A172 (cell line): ENCODE measurements around the gene CDX2. TPM values are rescaled to one million over a fixed set of nuclear protein-coding genes. Genes with fewer than 3 reads are reported as not detected.
"Not testable (repeated sequence)": the region's sequence is repeated elsewhere in the genome, so short reads cannot be mapped to it uniquely, and the experiment has no call there.

Source experiments
- DNase-seq: peaks from one replicate; pipeline ENCODE4 v3.0.0-alpha.2; 2015; ENCODE audit warnings: low spot score
- total RNA-seq: library from RNA; depleted of rRNA; stranded (reverse); fragments of >200 nt; shearing (Covaris generic); gene quantifications from 2 replicates; pipeline ENCODE4 v1.2.3, GENCODE V29; 2014; rRNA removed

The CDX2 gene
- not detected in 2 replicates for total RNA-seq

DNA sequence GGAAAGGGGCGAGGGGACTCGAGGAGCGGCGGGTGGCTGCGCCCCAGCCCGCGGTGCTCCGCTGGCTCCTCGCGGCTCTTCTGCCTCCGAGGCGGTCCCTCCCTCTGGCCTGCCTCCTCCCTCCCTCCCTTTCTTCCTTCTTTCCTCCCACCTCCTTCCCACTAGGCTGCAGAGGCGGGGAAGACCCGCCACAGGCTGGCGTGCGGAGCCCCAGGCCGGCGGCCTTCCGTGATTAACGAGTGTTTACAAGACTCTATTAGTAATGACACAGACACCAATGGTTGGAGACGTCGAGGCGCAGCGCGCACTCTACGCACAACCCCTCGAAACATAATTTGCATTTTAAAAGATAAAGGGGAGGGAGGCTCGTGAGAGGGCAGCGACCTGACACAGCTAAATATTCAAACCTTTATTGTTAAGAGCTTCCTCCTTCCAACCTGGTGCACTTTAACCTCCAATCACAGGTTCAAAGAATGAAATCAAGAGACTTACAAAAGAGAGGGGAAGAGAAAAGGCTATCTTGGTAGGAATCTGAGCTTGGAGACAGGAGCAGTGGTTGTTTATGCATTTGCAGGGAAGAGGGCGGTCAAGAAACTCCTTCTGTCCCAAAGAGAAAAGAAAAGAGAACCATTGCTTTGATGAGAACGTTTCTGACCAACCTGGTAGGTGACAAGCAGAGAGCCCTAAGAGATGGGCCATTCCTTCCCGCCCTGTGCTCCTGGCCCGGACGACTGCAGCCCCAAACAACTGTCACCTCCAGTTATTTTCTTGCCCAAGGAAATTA lies at the start of gene CDX2:
TSS of gene CDX2 (minus strand) at position 234 of the 784 bp plus-strand sequence. CDS start 309 bp downstream, outside the sequence.
- no peak for DNase-seq

DNA sequence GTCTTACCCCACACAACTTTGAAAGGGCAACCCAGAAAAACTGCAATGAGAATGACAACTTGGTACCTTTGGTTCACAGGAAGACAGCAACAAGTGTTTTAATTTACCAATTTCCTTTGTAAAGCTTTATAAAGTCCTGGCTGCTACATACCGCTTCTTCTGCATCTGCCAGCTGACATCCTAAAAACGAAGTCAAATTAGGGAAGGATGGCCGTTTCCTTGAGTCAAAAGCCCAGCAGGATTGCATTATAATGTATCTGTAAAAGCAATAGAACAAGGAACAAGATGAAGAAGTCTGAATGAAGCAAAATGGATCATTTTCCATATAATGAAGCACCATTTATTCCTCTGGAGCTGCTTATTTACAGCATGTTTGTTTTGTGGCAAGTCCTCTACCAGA lies 45.2 kb upstream of the CDX2 start:
- no peak for DNase-seq

GRCh38 chr13:28013482-28013881 lies 44.4 kb upstream of the CDX2 start:
- no peak for DNase-seq

DNA sequence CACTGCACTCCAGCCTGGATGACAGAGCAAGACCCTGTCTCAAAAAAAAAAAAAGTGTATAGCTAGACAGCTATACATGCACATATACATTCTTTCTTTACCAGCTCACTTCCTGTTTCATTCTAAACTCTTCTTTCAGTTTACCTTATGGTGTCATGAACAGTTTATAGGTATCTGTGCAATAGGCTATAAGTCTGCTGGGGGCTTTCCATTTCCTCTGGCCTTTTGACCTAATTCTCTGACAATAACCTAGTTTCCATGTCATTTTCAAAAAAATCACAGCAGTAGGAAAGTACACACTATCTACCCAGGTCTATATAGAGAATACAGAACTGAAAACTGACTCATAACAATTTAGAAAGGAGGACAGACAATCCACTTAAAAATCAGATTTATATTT lies 43.8 kb upstream of the CDX2 start:
- no peak for DNase-seq

- DNase-seq, result no peak
These were observed 43.3 kb upstream of the CDX2 start for GRCh38 chr13:28012383-28012782.

GRCh38 chr13:28010046-28010445 lies 40.9 kb upstream of the CDX2 start:
- no peak for DNase-seq

DNA sequence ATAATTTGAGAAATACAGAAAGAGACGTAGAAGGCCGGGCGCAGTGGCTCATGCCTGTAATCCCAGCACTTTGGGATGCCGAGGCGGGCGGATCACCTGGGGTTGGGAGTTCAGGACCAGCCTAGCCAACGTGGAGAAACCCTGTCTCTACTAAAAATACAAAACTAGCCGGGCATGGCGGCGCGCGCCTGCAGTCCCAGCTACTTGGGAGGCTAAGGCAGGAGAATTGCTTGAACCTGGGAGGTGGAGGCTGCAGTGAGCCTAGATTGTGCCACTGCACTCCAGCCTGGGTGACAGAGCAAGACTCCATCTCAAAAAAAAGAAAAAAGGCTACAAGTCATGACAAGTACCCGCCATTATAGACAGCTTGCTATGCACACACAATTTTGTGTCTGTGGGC lies 35.9 kb upstream of the CDX2 start:
- not testable (repeated sequence) for DNase-seq

GRCh38 chr13:28002886-28003698 lies 34.0 kb upstream of the CDX2 start:
- DNase-seq, result peak; percentile 51

- no peak for DNase-seq
These were observed 32.8 kb upstream of the CDX2 start for GRCh38 chr13:28001837-28002473.

- DNase-seq, result no peak
These were observed 31.9 kb upstream of the CDX2 start for GRCh38 chr13:28001049-28001448.

GRCh38 chr13:28000567-28000966 lies 31.5 kb upstream of the CDX2 start:
- DNase-seq, result no peak

DNA sequence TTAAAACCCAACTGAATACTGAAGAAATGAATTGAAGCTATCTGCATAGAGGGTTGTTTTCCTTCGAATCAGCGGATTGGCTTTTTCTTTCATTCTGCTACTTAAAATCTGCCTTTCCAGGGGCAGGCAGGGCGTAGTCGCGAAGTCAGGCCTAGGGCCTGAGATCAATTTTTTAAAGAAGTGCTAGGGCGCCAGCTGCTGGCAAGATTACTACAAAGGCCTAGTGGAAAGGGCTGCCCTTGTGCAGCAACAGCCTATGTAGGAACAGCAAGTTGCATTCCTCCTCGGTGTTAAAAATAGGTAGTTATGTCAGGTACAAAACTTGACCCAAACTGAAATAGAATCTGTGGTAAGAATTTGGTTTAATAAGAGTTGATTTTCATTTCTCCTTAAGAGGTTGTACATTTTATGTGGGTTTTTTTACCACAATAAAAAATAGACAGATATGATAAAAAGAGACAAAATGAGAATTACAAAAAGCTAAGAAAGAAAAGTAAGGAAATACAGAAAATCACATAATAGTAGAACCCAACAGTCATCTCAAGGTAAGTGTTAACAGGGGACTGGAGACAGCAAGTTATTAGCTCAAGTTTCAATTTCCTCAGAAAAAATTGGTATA lies 28.9 kb upstream of the CDX2 start:
- peak; percentile 11 for DNase-seq

DNA sequence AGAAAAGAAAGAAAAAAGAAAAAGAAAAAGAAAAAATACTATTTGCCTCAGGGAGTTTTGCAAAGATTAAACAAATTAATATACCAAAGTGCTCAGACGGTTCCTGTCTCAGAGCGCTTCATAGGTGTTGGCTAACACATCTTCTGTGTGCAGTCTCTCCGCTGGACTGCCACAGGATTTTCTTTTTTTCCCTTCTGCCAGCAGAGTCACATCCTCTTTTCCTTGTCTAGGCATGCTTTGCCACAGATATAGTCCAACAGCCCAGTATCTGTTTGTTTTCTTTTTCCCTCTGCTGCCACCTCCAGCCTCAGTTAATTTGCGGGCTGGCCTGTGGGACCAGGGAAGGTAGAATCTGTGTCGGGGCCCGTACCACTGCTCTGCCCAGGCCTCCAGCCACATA lies 22.8 kb upstream of the CDX2 start:
- no peak for DNase-seq

GRCh38 chr13:27988520-27988919 lies 19.4 kb upstream of the CDX2 start, which contains the start of gene URAD:
Gene URAD, minus strand, starts transcription at chr13:27988693. Its CDS starts 56 bp downstream, at chr13:27988637.
- DNase-seq, result no peak

DNA sequence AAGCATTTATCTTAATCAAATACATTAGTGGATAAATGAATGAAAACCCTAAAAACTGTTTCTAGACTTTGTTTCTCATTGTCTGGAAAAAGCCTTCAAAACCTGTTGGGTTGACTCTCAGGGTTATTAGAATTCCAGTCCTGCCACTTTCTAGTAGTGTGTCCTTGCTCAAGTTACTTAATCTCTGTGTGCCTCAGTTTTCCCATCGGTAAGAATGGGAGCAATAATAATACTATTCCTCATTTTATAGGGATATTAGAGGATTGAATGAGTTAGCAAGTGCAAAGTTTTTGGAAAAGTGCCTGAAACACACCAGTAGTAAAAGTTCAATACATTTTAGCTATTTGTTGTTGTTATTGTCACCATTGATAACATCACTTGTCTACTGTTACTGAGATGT lies 16.5 kb upstream of the CDX2 start:
- no peak for DNase-seq

DNA sequence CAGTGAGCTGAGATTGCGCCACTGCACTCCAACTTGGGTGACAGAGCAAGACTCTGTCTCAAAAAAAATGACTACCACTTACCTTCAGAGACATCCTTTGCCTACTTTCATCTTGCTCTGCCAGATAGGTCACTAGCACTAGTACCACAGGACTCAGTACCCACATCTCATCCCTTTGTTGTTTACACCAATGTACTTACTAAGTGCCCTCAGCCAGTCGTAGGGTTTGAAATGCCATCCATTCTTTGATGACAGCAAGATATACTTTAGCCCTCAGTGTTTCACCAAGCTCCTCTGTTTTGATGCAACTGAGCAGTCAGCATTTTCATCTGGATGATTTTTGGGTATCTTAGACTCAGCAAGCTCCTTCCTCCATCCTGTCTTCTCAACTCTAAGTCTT lies 13.2 kb upstream of the CDX2 start:
- no peak for DNase-seq

- no peak for DNase-seq
These were observed 12.0 kb upstream of the CDX2 start for GRCh38 chr13:27981006-27981708.

DNA sequence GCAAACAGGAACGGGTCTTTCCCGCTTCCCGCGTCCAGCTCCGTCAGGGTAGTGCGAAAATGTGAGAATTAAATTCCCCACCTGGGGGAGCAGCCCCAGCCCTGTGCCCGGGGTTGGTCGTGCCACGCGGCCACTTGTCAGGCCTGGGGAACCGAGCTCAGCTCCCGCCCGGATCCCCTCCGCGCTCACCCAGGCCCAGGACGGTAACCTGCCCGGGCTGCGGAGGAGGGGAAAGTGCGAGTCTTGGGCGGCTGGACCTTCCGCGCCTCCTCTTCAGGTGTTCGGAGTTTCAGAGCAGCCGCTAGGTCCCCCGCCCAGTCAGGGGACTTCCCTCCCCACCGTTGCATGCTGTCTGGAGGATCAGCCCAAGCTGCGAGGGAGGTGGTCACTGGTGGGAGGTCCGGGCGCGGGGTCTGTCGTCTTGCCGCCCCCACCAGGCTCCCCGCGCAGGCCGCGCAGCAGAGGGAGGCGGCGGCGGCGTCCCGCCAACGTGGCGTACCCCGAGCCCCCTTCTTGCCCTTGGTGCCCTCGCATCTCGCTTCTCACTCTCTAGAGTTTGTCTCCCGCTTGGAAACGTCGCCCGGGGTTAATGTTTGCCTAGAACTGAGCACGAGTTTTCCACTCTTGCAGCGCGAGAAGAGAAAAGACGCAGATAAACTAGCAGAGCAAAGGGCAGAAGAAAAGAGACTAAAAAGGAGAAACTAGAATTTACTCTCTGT lies 11.3 kb upstream of the CDX2 start:
- no peak for DNase-seq

DNA sequence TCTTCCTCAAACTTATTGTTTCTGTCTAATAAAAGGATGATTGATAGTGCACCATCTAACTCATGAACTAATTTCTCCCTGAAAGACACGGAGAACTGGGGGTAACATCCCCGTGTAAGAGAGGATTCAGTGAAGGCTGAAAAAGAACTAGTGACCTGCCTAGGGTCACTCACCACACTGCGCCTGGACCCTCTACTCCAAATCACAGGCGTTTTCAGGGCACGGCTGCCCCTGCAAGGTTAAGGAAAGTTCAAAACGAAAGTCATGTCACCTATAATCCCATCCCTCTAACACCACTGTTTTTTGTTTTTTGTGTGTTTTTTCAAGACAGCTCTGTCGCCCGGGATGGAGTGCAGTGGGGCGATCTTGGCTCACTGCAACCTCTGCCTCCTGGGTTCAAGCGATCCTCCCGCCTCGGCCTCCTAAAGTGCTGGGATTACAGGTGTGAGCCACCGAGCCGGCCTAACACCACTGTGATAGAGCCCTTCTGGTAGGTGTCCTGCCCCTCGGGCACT lies 10.7 kb upstream of the CDX2 start:
- no peak for DNase-seq

GRCh38 chr13:27979001-27979643 lies 10.0 kb upstream of the CDX2 start:
- no peak for DNase-seq
